Gastroesophageal sphincter (tissue), 3 donors: ENCODE measurements around the gene TCTN2.

Experiments used
- CTCF ChIP-seq, 4 experiments: fragments of 200-600 bp in 2 of 4; fragments of 450-650 bp in 2 of 4; sonication (generic) in 1 of 4; IDR thresholded peaks; one replicate each; pipeline ENCODE4 v1.5.1; 2017 to 2019; ENCODE audit warnings: antibody characterized with exemption in 4 of 4, mild to moderate bottlenecking in 2 of 4, moderate library complexity in 2 of 4
- POLR2A ChIP-seq, 2 donors: fragments of 450-650 bp; IDR thresholded peaks; one replicate each; pipeline ENCODE4 v1.6.1; 2017; ENCODE audit warnings: antibody characterized with exemption in 2 of 2, mild to moderate bottlenecking in 2 of 2, moderate library complexity in 1 of 2

GRCh38 chr12:123690191-123690840, 19.4 kb downstream of the TCTN2 start:
- TF ChIP-seq POLR2A (IDR thresholded peaks at IDR 0.05), result no peak
- no peak for TF ChIP-seq CTCF (IDR thresholded peaks at IDR 0.05)
